ENCODE measurements around the gene MUC4.
"Not testable (repeated sequence)": the region's sequence is repeated elsewhere in the genome, so short reads cannot be mapped to it uniquely, and the experiment has no call there.

Gene MUC4

GRCh38 chr3:195714380-195715011 lies 97.2 kb downstream of the MUC4 start:
- Histone ChIP-seq H3K4me3 (ENCODE audit: low read length in 2 of 2) (no peak overlapping the region), H3K27ac (ENCODE audit: low read length) (no peak overlapping the region), H3K4me1 (ENCODE audit: control insufficient read depth, insufficient read depth, low read length) (no peaks in the 10 kb centered on the region), H3K9ac (ENCODE audit: low read length in 2 of 2) (no peak overlapping the region), H3K9me3 (ENCODE audit: control insufficient read depth in 2 of 2, low read length in 2 of 2) (no peaks in the 10 kb centered on the region), H3K36me3 (ENCODE audit: control insufficient read depth in 2 of 2, insufficient read depth in 2 of 2, low read length in 2 of 2) (peaks cover 27 to 36% of the 10 kb centered on the region in 2 donors), H3K27me3 (ENCODE audit: control insufficient read depth in 1 of 2, insufficient read depth in 2 of 2, low read length in 2 of 2) (no peaks in the 10 kb centered on the region)

- not testable (repeated sequence) for H3K27me3 ChIP-seq (ENCODE audit: control insufficient read depth in 1 of 2, insufficient read depth in 2 of 2, low read length in 2 of 2); H3K4me3 ChIP-seq (ENCODE audit: low read length in 2 of 2); H3K27ac ChIP-seq (ENCODE audit: low read length); H3K9ac ChIP-seq (ENCODE audit: low read length in 2 of 2); H3K9me3 ChIP-seq (ENCODE audit: control insufficient read depth in 2 of 2, low read length in 2 of 2); H3K4me1 ChIP-seq (ENCODE audit: control insufficient read depth, insufficient read depth, low read length)
- peaks cover 38 to 49% of the 10 kb centered on the region in 2 donors for H3K36me3 ChIP-seq (ENCODE audit: control insufficient read depth in 2 of 2, insufficient read depth in 2 of 2, low read length in 2 of 2)
These were observed 98.6 kb downstream of the MUC4 start for GRCh38 chr3:195713150-195713549.

DNA sequence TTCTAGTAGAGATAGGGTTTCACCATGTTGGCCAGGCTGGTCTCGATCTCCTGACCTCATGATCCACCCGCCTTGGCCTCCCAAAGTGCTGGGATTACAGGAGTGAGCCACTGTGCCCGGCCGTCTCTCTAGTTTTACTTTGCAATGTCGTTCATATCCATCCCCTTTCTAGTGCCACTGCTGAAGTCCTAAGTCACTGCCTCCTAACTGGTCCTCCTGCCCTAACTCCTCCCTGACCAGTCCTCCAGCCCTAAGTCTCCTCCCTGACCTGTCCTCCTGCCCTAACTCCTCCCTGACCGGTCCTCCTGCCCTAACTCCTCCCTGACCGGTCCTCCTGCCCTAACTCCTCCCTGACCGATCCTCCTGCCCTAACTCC lies 99.2 kb downstream of the MUC4 start:
- H3K9me3 ChIP-seq (ENCODE audit: control insufficient read depth in 2 of 2, low read length in 2 of 2); H3K9ac ChIP-seq (ENCODE audit: low read length in 2 of 2); H3K27me3 ChIP-seq (ENCODE audit: control insufficient read depth in 1 of 2, insufficient read depth in 2 of 2, low read length in 2 of 2); H3K4me1 ChIP-seq (ENCODE audit: control insufficient read depth, insufficient read depth, low read length); H3K27ac ChIP-seq (ENCODE audit: low read length); H3K4me3 ChIP-seq (ENCODE audit: low read length in 2 of 2): not testable (repeated sequence)
- H3K36me3 ChIP-seq (ENCODE audit: control insufficient read depth in 2 of 2, insufficient read depth in 2 of 2, low read length in 2 of 2): peaks cover 41 to 51% of the 10 kb centered on the region in 2 donors

GRCh38 chr3:195711813-195712534 lies 99.8 kb downstream of the MUC4 start:
- H3K9me3 ChIP-seq (ENCODE audit: control insufficient read depth in 2 of 2, low read length in 2 of 2): no peaks in the 10 kb centered on the region
- H3K4me3 ChIP-seq (ENCODE audit: low read length in 2 of 2): no peak overlapping the region
- no peaks in the 10 kb centered on the region for H3K27me3 ChIP-seq (ENCODE audit: control insufficient read depth in 1 of 2, insufficient read depth in 2 of 2, low read length in 2 of 2)
- no peak overlapping the region for H3K27ac ChIP-seq (ENCODE audit: low read length)
- no peaks in the 10 kb centered on the region for H3K4me1 ChIP-seq (ENCODE audit: control insufficient read depth, insufficient read depth, low read length)
- H3K36me3 ChIP-seq (ENCODE audit: control insufficient read depth in 2 of 2, insufficient read depth in 2 of 2, low read length in 2 of 2): peaks cover 41 to 51% of the 10 kb centered on the region in 2 donors
- no peak overlapping the region for H3K9ac ChIP-seq (ENCODE audit: low read length in 2 of 2)

- not testable (repeated sequence) for H3K27ac ChIP-seq (ENCODE audit: low read length); H3K9me3 ChIP-seq (ENCODE audit: control insufficient read depth in 2 of 2, low read length in 2 of 2); H3K4me1 ChIP-seq (ENCODE audit: control insufficient read depth, insufficient read depth, low read length); H3K9ac ChIP-seq (ENCODE audit: low read length in 2 of 2); H3K27me3 ChIP-seq (ENCODE audit: control insufficient read depth in 1 of 2, insufficient read depth in 2 of 2, low read length in 2 of 2); H3K4me3 ChIP-seq (ENCODE audit: low read length in 2 of 2)
- peaks cover 41 to 51% of the 10 kb centered on the region in 2 donors for H3K36me3 ChIP-seq (ENCODE audit: control insufficient read depth in 2 of 2, insufficient read depth in 2 of 2, low read length in 2 of 2)
These were observed 100.5 kb downstream of the MUC4 start for GRCh38 chr3:195711091-195711812.

DNA sequence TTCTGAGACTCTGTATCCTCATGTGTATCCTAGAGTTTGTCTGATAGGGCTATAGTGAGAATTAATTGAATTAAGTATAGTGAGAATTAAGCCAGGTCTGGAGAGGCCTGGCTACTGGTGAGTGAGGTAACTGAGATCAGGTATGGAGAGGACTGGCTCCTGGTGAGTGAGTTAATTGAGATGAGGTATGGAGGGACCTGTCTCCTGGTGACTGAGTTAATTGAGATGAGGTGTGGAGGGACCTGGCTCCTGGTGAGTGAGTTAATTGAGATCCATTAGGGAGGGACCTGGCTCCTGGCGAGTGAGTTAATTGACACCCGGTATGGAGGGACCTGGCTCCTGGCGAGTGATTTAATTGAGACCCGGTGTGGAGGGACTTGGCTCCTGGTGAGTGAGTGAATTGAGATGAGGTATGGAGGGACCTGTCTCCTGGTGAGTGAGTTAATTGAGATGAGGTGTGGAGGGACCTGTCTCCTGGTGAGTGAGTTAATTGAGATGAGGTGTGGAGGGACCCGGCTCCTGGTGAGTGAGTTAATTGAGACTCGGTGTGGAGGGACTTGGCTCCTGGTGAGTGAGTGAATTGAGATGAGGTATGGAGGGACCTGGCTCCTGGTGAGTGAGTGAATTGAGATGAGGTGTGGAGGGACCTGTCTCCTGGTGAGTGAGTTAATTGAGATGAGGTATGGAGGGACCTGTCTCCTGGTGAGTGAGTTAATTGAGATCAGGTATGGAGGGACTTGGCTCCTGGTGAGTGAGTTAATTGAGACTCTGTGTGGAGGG lies 101.4 kb downstream of the MUC4 start:
- H3K4me1 ChIP-seq (ENCODE audit: control insufficient read depth, insufficient read depth, low read length); H3K27ac ChIP-seq (ENCODE audit: low read length); H3K27me3 ChIP-seq (ENCODE audit: control insufficient read depth in 1 of 2, insufficient read depth in 2 of 2, low read length in 2 of 2); H3K9ac ChIP-seq (ENCODE audit: low read length in 2 of 2); H3K4me3 ChIP-seq (ENCODE audit: low read length in 2 of 2); H3K9me3 ChIP-seq (ENCODE audit: control insufficient read depth in 2 of 2, low read length in 2 of 2): not testable (repeated sequence)
- H3K36me3 ChIP-seq (ENCODE audit: control insufficient read depth in 2 of 2, insufficient read depth in 2 of 2, low read length in 2 of 2): peaks cover 39 to 47% of the 10 kb centered on the region in 2 donors

DNA sequence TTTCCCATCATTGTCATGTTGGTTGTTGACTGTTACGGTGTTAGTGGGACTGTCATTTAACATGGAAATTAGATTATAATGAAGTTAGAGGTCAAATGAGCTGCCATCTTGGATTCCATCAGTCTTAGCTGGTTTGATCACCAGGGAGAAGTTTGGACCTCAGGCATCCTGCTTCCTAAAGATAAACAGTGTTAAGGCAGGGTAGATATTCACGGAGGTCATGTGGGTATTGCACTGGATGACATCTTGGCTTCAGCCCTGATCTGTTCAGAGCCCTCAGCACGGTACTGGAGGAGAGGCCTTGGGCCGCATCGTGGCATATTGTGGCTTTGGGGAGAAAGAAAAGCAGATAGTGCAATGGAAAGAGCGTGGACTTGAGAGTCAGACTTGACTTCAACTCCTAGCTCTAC lies 102.0 kb downstream of the MUC4 start:
- no peaks in the 10 kb centered on the region for H3K9me3 ChIP-seq (ENCODE audit: control insufficient read depth in 2 of 2, low read length in 2 of 2)
- H3K36me3 ChIP-seq (ENCODE audit: control insufficient read depth in 2 of 2, insufficient read depth in 2 of 2, low read length in 2 of 2): peaks cover 32 to 43% of the 10 kb centered on the region in 2 donors
- H3K27ac ChIP-seq (ENCODE audit: low read length): no peak overlapping the region
- peak overlapping the region in 1 of 2 donors; percentile 13 for H3K9ac ChIP-seq (ENCODE audit: low read length in 2 of 2)
- no peak overlapping the region for H3K4me3 ChIP-seq (ENCODE audit: low read length in 2 of 2)
- H3K4me1 ChIP-seq (ENCODE audit: control insufficient read depth, insufficient read depth, low read length): no peaks in the 10 kb centered on the region
- H3K27me3 ChIP-seq (ENCODE audit: control insufficient read depth in 1 of 2, insufficient read depth in 2 of 2, low read length in 2 of 2): no peaks in the 10 kb centered on the region

- Histone ChIP-seq H3K36me3 (ENCODE audit: control insufficient read depth in 2 of 2, insufficient read depth in 2 of 2, low read length in 2 of 2) (peaks cover 29 to 38% of the 10 kb centered on the region in 2 donors), H3K4me1 (ENCODE audit: control insufficient read depth, insufficient read depth, low read length) (no peaks in the 10 kb centered on the region), H3K4me3 (ENCODE audit: low read length in 2 of 2) (no peak overlapping the region), H3K9ac (ENCODE audit: low read length in 2 of 2) (peak overlapping the region in 1 of 2 donors; percentile 51), H3K9me3 (ENCODE audit: control insufficient read depth in 2 of 2, low read length in 2 of 2) (no peaks in the 10 kb centered on the region), H3K27me3 (ENCODE audit: control insufficient read depth in 1 of 2, insufficient read depth in 2 of 2, low read length in 2 of 2) (no peaks in the 10 kb centered on the region), H3K27ac (ENCODE audit: low read length) (no peak overlapping the region)
These were observed 102.9 kb downstream of the MUC4 start for GRCh38 chr3:195708626-195709481.

GRCh38 chr3:195708061-195708460 lies 103.7 kb downstream of the MUC4 start:
- no peak overlapping the region for H3K9ac ChIP-seq (ENCODE audit: low read length in 2 of 2)
- no peak overlapping the region for H3K27ac ChIP-seq (ENCODE audit: low read length)
- no peaks in the 10 kb centered on the region for H3K9me3 ChIP-seq (ENCODE audit: control insufficient read depth in 2 of 2, low read length in 2 of 2)
- H3K4me3 ChIP-seq (ENCODE audit: low read length in 2 of 2): no peak overlapping the region
- peaks cover 29 to 37% of the 10 kb centered on the region in 2 donors for H3K36me3 ChIP-seq (ENCODE audit: control insufficient read depth in 2 of 2, insufficient read depth in 2 of 2, low read length in 2 of 2)
- no peaks in the 10 kb centered on the region for H3K27me3 ChIP-seq (ENCODE audit: control insufficient read depth in 1 of 2, insufficient read depth in 2 of 2, low read length in 2 of 2)
- H3K4me1 ChIP-seq (ENCODE audit: control insufficient read depth, insufficient read depth, low read length): no peaks in the 10 kb centered on the region

Data from stomach smooth muscle (tissue), 2 donors.